GM21786 (cell line): ENCODE data around the gene OPCML.

Source experiments
- ATAC-seq: cut with Tn5 transposase; IDR thresholded peaks from one replicate; pipeline ENCODE4 v1.9.1; 2021; ENCODE audit not compliant: unreplicated experiment

The OPCML gene

DNA sequence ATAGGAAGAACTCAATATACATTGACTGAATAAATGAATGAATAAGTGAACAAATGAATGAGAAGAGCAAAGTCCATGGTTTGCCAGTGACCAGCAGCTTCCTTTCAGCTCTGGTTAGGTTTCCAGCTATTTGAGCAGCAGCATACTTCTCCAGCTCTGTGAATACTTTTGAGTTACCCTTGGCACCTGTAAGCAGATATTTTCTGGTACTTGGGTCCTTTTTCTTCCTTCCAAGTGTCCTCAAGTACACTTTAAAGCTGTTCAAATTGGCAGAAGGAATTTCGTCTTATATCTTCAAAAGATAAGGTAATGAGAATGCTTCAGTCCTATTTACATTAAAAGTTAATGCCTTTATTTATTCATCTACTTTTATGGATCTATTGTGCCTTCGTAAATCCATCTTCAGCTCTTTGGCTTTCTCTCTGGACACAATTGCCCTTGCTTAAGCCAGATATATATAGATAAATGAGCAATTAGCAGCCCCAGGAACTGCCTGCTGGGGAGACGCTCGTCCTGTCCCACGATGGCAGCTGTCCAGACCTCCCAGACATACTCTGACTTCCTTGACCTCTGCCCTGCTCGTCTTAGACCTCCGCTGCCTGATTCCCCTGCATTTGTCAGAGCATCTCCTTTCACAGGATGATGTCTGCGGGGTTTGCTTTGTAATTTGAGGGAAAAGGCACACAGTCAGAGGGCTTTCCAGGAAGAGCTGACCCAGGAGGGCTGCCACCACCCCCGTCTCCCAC lies 926.3 kb downstream of the OPCML start:
- ATAC-seq = no peak

DNA sequence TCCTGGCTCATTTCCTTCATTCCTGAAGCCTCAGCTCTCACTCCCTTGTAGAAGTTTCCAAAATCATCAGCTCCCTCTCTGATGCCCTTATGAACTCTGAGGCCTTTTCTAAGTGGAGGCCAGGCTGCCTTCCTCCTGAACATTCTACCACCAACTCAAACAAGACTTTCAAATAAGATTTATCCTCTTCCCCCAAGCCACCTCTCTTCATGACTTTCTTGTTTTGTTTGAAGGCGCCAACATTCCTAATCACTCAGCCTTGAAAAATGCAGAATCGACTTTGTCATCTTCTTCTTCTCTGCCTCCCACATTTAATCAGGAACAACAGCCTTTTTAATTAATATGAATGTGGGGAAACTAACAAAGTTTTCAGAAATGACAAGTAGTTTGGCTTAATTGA lies 927.9 kb downstream of the OPCML start:
- no peak for ATAC-seq

DNA sequence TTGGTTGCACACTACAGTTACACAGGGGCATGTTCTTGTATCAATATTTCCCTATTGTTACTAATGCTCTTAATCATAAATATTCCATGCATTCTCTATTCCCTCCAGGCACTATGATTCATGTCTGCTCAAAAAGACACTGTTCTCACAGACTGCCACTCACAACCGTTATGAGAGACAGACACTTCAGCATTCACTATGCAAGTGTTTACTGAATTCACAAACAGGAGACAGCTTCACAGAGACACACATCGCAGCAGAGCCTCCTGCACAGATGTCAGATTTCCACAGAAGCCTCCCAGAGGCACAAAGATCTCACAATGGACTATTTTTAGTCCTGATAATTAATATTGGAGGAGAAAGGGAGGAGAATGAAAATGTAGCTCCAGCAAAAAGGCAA lies 930.4 kb downstream of the OPCML start:
- ATAC-seq = no peak

DNA sequence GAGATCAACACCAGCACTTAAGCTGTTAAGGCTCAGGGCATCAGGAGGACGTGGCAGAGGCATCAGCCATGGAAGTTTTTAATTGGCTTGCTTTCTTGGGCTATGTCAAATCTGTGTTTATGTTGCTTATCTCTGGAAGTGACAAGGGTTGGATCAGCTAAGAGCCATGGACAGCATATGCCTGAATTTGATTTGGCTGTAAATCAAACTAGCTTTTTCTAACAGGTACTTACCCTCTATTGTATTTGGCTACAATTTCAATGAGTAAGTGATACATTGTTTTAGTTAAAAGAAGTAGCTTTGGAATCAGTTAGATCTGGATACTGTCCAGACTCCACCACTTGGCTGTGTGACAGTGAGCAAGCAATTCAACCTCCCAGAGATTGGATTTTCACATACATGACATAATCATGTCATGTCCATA lies 936.6 kb downstream of the OPCML start:
- ATAC-seq = no peak

DNA sequence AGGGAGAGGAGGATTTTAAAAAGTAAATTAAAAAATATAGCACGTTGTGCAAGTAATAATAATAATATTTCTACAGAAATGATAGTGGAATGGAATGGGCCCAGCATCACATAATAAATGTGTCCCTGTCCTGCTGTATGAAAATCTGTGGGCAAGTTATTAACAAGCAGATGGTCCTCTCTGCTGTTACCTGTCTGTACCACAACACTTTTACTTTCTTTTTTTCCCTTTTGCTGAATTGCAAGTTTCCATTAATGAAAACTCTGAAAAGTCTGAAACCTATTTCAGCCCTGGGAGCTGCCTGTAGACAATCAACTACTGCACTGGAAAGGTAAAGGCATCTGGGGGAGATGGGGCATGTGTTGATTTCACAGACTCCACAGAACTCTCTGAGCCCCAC lies 937.1 kb downstream of the OPCML start:
- ATAC-seq = no peak

DNA sequence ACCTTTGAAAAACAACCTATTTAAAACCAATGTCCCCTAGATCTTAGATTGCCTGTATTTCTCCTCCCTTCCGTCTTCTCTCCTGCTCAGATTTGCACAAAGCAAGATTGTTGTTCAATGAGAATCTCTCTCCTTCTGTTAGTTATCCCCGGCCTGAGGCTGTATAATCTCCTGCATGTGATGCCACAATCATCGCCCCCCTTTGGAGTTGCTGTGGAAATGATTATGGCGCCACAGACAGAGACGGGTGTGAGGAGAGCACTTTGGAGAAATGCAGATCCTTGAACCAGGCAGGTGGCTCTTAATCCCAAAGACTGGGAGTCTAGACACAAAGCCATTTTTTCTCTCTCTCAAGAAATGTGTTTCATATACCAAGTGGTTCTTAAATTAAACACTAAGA lies 941.3 kb downstream of the OPCML start:
- ATAC-seq = no peak

DNA sequence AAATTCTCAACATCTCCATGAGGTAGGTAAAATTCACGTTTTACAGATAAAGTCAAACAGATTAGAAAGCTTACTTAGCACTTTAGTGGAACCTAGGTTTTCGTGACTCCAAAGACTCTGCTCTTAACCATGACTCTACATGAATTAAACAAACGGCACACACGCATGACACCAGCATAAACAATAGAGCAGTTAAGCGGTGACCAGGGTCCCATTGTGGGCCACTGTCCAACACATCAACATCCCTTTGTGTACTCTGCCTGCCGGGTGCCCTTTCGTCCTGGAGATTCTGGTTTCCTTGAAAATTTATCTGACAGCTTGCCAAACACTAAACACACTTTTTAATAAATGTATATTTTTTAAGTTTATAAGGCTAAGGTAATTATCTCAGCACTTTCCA lies 941.7 kb downstream of the OPCML start:
- no peak for ATAC-seq

DNA sequence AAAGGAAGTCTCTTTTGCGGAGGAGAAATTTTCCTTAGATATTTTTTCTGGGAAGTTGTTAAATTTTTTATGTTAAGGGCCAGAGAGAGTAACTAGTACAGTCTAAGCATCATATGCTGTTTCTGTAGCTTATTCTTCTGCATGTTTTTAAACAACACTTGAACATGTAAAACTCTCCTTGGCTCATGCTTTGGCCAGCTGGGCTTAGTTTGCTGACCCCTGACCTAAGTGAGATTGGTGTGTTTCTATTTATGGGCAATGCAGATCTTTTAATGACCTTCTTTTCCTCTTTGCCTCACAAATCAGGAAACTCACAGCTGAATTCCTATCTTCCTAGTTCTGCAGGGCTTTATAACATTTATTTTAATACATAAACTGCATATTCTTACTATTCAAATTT lies 942.5 kb downstream of the OPCML start:
- ATAC-seq = no peak

DNA sequence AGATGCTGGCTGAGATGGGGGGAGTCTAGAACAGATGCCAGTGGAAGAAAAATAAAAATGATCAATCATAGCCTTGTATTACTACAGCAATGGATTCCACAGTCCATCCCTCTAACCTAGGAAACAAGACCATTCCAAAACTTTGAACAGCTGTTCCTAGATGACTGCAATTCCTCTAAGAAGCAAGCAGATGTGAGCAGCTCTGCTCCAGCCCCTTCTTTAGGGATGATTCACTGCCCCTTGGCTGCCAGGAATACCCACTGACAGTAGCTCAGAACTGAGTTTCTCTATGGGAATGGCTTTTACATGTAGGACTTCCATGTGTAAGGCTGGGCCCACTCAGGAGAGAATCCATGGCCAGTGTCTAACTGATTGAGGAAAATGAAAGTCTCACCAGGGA lies 943.9 kb downstream of the OPCML start:
- ATAC-seq = no peak

DNA sequence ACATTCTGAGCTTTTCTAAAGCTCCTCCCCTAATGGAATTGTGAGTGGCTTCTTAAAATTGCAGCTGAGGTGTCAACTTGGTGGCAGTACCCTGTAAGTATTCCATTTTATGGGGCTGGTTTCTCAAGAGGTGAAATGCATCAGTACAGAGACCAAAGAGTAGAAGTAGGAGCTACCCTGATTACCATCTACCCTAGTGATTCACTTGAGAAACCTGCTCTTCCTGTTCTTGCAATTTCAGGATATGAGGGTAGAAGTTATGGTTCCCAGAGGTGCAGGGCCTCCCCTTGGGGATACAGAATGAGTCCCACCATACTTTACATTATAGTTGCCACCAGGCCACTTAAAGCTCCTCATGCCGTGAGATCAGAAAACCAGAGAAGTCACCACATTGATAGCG lies 944.6 kb downstream of the OPCML start:
- no peak for ATAC-seq

DNA sequence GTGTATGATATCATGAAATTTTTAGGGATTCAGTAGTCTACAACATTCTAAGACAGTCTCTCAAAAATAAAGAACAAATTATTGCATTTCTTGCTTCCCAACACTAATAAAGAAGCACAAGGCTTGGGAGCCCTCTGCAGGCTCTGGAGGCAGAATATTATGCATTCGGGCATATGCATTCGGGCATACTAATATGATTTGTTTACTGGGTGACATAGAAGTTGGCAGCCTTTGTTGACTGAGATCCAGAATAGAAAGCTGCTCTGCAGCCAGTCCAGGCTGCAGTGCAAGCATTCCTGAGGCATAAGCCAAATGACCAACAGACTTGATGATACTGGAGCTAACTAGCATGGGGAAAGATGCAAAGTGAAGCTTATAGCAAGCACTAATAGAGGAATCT lies 945.5 kb downstream of the OPCML start:
- no peak for ATAC-seq

DNA sequence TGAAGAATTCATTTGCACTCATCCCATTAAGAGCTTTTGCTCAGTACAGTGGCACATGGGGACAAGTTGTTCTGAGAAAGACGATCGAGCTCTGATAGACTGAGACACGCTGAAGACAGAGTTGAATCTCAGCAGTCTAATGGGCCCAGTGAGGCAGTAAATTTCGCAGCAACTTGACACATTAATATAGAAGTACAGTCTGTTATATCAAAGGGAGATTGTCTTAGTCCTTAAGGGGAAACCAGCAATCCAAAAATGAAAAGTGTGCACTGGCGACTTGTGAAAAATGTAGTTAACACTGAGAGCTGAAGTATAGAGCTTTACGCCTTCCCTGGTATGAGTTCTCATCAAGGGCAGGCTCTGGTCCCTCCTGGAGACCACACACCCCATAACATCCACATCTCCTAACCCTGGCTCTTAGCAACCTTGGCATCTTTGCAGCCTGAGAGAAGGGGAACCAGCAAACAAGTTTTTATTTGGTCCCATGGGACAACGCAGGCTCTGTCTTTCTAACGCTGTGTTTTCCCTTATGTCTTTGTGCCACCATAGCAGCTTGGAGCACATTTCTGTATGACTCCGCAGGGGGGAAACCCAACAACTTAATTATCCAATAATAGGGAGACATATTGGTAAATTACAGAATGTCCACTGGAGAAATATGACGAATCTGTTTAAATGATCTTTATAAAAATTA lies 952.5 kb downstream of the OPCML start:
- ATAC-seq = no peak

DNA sequence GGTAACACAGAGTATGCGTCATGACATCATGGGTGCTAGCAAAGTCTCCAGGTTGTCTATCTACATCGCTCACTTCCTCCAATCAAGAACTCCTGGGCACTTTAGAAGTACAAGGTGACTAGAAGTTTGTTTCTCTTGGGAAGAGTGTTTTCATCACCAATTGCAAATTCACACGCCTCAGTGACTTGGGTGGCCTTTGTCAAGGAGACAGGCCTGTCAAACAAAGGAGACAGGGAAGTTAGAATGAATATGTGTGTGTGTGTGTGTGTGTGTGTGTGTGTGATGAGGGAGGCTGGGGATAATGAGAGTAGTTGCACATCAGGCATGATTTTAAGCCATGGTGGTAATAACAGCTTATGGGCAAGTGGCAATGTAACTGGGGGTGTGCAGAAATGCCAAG lies 953.2 kb downstream of the OPCML start:
- ATAC-seq = no peak

DNA sequence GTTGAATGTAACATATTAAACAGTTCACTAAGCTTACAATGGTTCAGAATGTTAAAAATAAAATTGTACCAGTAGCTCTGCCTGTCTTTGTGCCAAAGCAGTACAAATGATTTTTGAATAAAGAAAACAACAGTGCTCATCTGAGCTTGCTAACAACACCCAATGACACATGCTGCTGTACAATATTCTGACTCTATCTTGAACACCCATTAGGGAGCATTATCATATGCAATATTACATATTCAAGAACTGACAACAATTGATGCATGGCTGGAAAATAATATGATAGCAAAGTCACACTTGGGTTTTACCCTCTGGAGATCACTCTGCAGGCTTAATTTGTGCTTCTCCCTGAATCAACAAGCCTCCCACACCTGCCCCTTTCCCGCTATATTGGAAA lies 953.7 kb downstream of the OPCML start:
- no peak for ATAC-seq

DNA sequence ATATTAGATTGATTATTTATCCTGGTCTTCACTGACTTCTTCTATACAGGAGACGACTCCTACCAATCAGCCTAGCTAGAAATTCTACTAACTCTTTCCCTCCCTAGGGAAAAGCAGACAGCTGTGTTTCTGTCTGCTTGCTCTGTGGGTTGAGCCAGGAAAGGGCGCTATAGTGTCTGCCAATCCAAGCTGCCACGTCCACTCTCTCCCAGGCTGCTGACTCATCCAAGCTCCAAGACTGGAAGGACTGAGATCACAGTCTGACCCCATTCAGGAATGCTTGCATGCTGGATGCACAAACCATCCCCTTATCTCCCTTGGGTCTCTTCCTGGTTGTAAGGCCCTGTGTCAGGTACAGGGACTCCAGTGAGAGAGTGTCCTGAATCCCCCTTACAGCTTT lies 955.6 kb downstream of the OPCML start:
- no peak for ATAC-seq

DNA sequence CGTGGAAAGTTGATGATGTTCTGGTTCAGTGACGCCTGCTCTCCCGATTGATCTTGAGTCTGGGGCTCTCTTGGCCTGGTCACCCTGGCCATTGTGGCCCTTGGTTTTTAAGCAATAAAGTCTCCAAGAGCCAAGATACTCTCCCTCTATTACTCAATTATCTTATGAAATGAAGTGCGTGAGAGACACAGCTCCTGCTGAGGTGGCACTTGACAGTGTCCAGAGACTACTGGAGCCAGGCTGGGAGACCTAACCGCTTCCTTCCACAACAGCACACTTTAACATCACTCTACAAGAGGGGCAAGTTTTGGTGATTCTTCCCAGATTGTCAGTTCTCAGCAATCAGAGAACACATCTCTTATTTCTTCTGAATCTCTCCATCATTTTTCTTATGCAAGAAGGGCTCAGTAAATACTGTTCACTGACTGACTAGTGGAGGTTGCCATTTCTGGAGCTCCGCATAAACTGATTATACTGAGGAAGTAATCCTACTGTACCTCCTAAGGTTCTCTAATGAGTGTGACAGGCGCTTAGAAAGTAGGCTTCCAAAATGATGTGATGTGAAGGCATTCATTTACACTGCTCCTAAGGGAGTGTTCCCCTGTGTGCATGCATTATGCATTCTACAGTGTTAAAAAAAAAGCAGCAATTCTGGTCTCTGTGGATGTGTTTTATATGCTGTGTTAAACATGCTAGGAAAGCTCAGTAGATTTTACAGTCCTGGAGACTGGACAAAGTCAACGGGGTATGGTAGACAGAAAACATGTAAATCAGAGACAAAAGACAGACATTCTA lies 968.0 kb downstream of the OPCML start:
- ATAC-seq = no peak

DNA sequence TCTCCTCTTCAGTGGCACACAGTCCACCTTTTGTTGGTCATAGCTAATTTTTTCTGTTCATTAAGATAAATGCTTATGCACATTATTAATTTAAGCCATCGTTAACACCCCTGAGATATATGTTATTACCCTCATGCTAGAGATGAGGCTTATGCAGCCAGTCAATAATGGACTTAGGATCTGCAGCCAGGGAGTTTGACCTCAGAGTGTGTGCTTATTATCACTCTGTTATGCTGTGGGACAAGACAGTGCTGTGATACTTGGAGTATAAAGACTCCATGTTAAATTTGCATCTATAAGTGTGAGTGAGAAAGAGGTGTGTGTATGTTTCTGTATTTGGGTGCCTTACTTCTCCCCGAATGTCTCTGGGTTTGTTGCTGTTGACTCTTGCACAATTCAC lies 969.3 kb downstream of the OPCML start:
- no peak for ATAC-seq

DNA sequence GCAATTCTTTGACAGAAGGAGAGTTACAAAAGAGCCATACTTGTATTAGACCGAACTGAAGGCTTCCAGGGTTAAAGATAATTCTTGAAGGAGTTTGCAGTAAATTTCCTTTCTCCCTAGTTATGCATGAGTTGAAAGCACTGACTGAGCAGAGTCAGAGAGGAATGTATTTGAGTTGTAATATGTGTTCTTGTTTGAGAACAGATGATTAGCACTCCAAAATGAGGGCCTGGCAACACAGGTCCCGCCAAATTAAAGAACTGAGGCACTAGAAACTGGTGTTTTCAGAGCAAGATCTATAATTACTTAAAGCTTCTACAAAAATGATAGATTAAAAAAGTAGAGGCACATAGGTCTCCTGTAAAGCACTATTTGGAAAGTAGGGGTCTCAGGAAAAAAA lies 970.4 kb downstream of the OPCML start:
- ATAC-seq = no peak

DNA sequence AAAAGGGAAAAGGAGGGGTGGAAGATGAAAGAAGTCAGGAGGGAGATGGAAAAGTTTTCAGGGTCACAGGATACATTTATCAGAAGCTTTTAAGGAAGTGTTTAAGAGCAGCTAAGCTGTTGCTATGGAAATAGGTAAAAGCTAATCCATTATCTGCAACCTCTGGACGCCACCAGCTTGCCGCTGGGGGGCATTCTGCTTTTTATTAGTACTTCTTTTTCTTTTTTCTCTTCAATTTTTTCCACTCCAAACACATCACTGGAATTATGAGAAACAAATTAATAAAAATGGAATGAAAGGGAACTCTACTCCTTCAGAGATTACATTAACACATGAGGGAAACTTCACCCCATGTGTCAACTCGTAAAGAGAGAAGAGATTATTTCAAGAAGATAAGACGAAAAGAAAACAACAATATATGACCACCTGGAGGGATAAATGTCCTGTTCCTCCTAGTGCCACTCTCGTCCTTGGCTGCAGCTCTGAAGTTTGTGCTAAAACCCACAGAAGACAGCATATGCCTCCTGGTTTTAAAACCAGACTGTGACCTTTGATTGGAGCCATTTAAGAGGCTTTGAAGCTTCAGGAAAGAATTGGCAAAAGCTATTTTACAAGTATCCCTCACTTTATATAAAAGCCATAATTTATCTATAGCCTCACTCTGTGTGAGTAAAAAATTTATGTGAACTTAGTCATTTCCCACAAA lies 972.8 kb downstream of the OPCML start:
- ATAC-seq = no peak

DNA sequence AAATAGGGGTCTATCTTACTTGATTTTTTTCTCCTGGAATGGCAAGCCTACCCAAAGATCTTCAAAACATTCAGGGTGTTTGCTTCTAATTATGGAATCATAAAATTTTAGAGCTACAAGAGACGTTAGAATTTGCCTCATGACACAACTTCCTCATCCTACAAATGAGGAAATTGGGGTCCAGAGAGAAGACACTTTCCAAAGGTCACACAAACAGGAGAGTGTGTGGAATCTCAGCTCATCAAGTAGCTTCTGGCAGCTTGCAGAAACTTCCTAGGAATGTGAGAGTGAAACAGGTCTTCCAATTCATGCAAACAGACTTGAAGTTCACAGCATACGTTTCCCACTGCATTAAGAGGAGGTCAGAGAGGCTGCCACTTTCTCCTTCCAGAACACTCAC lies 976.0 kb downstream of the OPCML start:
- ATAC-seq = no peak

DNA sequence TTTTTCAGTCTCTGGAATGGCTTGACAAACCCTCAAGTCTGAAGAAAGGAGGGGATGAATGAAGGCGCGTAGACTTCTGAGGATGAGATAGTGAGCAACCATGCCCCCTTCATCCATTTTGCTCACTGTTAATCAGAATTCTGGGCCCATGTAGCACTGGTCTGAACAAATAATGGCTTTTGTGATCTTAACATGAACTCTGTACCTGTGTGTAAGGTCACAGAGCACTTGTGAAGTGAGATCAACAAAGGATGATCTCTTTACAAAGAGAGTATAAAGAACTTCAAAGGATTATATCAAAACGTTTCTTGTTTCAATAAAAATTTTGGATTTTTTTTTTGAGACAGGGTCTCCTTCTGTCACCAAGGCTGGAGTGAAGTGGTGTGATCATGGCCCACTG lies 976.7 kb downstream of the OPCML start:
- ATAC-seq = no peak
